ENCODE data around the gene ARFRP1. TPM values are rescaled to one million over a fixed set of nuclear protein-coding genes. Genes with fewer than 3 reads are reported as not detected.
"Not testable (repeated sequence)": the region's sequence is repeated elsewhere in the genome, so short reads cannot be mapped to it uniquely, and the experiment has no call there.

Gene ARFRP1
- total RNA-seq, 1 donor = 25.7 TPM

DNA sequence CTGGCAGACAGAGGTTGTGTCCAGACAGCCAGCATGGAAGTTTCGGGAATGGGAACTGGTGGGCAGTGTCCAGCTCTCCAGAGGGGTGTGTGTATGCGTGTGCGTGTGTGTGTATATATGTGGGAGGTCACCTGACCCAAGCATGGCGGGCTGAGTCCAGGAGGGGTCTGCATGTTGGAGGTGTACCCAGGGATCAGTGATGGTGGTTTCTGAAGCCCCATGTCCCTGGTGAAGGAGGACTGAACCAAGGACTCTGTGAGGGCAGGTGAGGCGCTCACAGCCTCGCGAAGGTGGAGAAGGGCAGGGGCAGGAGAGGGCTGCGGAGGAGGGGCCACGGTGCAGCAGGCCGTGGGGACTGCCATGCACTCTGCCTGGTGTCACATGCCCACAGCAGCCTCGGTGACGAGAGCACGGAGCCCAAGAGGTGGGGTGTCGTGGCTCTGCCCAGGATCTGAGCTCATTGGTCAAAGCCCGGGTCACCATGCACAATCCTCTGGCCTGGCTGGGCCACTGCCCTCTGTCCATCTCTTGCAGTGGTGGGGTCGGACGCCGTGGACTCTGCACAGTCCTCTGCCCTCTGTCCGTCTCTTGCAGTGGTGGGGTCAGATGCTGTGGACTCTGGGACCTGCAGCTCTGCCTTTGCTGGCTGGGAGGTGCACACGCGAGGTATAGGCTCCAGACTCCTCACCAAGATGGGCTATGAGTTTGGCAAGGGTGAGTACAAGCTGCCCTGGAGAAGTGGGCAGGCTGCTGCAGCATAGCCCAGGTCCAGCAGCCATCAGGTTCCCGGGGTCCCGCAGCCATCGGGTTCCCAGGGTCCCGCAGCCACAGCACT lies 26.6 kb upstream of the ARFRP1 start:
- DNase-seq (ENCODE audit: low read depth) = no peak
- TF ChIP-seq, protein P1, sequence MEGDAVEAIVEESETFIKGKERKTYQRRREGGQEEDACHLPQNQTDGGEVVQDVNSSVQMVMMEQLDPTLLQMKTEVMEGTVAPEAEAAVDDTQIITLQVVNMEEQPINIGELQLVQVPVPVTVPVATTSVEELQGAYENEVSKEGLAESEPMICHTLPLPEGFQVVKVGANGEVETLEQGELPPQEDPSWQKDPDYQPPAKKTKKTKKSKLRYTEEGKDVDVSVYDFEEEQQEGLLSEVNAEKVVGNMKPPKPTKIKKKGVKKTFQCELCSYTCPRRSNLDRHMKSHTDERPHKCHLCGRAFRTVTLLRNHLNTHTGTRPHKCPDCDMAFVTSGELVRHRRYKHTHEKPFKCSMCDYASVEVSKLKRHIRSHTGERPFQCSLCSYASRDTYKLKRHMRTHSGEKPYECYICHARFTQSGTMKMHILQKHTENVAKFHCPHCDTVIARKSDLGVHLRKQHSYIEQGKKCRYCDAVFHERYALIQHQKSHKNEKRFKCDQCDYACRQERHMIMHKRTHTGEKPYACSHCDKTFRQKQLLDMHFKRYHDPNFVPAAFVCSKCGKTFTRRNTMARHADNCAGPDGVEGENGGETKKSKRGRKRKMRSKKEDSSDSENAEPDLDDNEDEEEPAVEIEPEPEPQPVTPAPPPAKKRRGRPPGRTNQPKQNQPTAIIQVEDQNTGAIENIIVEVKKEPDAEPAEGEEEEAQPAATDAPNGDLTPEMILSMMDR (IDR thresholded peaks at IDR 0.05; ENCODE audit: insufficient read depth, low read length) = no peak
- no peak overlapping the region for H3K4me3 ChIP-seq (ENCODE audit: low read depth, low read length)

- no peak overlapping the region for H3K4me3 ChIP-seq (ENCODE audit: low read depth, low read length)
- DNase-seq (ENCODE audit: low read depth) = no peak
Measured at GRCh38 chr20:63733579-63734081, 25.9 kb upstream of the ARFRP1 start.

DNA sequence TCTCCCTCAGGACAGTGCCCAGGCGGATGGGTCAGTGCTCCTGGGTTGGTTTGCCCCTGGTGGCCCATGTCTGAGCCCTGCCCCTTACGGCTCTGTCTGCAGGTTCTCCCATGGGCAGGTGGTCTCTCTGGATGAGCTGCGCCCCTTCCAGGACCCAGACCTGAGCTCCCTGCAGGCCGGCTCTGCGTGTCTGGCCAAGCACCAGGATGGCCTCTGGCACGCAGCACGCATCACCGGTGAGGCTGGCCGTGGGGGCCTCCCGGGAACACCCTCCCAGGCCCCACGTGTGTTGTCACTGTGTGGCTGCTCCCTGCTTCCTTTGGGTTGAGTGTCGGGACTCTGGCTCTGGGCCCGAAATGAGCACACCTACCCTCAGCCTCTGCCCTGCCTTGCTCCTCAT lies 25.3 kb upstream of the ARFRP1 start:
- DNase-seq (ENCODE audit: low read depth) = no peak
- no peak overlapping the region for H3K4me3 ChIP-seq (ENCODE audit: low read depth, low read length)
- TF ChIP-seq, protein P1 (IDR thresholded peaks at IDR 0.05; ENCODE audit: insufficient read depth, low read length) = no peak

More at GRCh38 chr20:63733579-63734081, 25.9 kb upstream of the ARFRP1 start:
- TF ChIP-seq, protein P1 (IDR thresholded peaks at IDR 0.05; ENCODE audit: insufficient read depth, low read length) = no peak

DNA sequence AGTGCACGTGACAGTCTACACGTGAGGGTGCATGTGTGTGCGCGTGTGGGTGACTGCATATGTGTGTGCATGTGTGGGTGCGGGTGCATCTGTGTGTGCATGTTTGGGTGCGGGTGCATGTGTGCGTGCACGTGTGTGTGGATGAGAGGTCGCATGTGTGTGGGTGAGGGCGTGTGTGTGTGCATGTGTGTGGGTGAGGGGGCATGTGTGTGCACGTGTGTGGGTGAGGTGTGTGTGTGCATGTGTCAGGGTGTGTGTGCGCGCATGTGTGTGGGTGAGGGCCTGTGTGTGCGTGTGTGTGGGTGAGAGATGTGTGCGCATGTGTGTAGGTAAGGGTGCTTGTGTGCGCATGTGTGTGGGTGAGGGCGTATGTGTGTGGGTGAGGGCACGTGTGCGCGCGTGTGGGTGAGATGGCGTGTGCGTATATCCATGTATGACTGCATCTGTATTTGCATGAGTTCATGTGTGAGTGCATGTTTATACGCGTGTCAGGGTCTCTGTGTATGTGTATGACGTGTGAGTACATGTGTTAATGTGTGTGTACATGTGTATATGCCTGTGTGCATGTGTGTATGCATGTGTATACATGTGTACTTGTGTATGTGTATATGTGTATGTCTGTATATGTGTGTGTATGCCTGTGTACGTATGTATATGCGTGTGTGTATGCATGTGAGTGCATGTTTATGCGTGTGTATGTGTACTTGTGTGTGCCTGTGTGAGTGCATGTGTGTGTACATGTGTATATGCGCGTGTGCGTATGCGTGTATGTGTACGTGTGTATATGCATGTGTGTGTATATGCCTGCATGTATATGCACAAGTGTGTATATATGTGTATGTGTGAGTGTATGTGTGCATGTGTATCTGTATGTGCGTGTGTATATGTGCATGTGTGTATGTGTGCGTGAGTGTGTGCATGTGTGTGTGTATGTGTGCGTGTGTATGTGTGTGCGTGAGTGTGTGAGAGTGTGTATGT lies 24.6 kb upstream of the ARFRP1 start:
- no peak for DNase-seq (ENCODE audit: low read depth)
- TF ChIP-seq, protein P1 (IDR thresholded peaks at IDR 0.05; ENCODE audit: insufficient read depth, low read length) = no peak
- H3K4me3 ChIP-seq (ENCODE audit: low read depth, low read length) = no peak overlapping the region

- no peak for DNase-seq (ENCODE audit: low read depth)
- H3K4me3 ChIP-seq (ENCODE audit: low read depth, low read length) = no peak overlapping the region
- TF ChIP-seq, protein P1 (IDR thresholded peaks at IDR 0.05; ENCODE audit: insufficient read depth, low read length) = no peak
Measured at GRCh38 chr20:63731410-63731809, 23.6 kb upstream of the ARFRP1 start.

GRCh38 chr20:63730189-63730733 lies 22.5 kb upstream of the ARFRP1 start:
- DNase-seq (ENCODE audit: low read depth); H3K4me3 ChIP-seq (ENCODE audit: low read depth, low read length): not testable (repeated sequence)

DNA sequence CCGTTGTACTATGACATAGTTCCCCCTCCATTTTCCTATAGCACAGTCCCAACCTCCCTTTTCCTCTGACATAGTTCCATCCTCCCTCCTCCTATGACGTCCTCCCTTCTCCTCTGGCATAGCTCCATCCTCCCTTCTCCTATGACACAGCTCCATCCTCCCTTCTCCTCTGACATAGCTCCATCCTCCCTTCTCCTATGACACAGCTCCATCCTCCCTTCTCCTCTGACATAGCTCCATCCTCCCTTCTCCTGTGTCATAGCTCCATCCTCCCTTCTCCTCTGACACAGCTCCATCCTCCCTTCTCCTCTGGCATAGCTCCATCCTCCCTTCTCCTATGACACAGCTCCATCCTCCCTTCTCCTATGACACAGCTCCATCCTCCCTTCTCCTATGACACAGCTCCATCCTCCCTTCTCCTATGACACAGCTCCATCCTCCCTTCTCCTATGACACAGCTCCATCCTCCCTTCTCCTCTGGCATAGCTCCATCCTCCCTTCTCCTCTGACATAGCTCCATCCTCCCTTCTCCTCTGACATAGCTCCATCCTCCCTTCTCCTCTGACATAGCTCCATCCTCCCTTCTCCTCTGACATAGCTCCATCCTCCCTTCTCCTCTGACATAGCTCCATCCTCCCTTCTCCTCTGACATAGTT lies 15.3 kb upstream of the ARFRP1 start:
- not testable (repeated sequence) for DNase-seq (ENCODE audit: low read depth); H3K4me3 ChIP-seq (ENCODE audit: low read depth, low read length)
